MCF 10A (cell line): Measurements from ENCODE around the gene SLC44A3. TPM values are rescaled to one million over a fixed set of nuclear protein-coding genes. Genes with fewer than 3 reads are reported as not detected.

ENCODE experiments used
- BruUV-seq: library from RNA; stranded (reverse); fragments of 400-500 nt; replicated peaks from 2 replicates; lab custom pipeline; 2021; lab: Mats Ljungman, UMichigan
- CTCF ChIA-PET: fragments of 300-600 bp; sonication (Branson Sonifier 250); formaldehyde crosslinking; extraction: SDS; loops from one replicate; lab custom pipeline; 2021; ENCODE audit warnings: antibody characterized with exemption, inconsistent platforms; lab: Yijun Ruan, JAX
- POLR2A ChIA-PET: fragments of 300-600, 350-650 bp; sonication (Branson Sonifier 250); formaldehyde crosslinking; extraction: SDS; loops from one replicate; lab custom pipeline; 2020; ENCODE audit warnings: antibody characterized with exemption, inconsistent platforms; lab: Yijun Ruan, JAX
- DNase-seq: peaks from one replicate; pipeline ENCODE4 v3.0.0-alpha.2; 2018; ENCODE audit not compliant: unreplicated experiment
- H3K27ac Mint-ChIP-seq: one replicate; pipeline ENCODE4 v1.8.0; 2022; ENCODE audit warnings: mild to moderate bottlenecking, low read depth, mixed read lengths; ENCODE audit not compliant: unreplicated experiment
- H3K27me3 Mint-ChIP-seq: one replicate; pipeline ENCODE4 v1.8.0; 2022; ENCODE audit warnings: mixed read lengths; ENCODE audit not compliant: insufficient read depth, unreplicated experiment
- H3K36me3 Mint-ChIP-seq: one replicate; pipeline ENCODE4 v1.8.0; 2022; ENCODE audit warnings: mild to moderate bottlenecking, moderate library complexity, mixed read lengths; ENCODE audit not compliant: insufficient read depth, unreplicated experiment
- H3K4me1 Mint-ChIP-seq: one replicate; pipeline ENCODE4 v1.8.0; 2022; ENCODE audit warnings: mixed read lengths; ENCODE audit not compliant: insufficient read depth, unreplicated experiment
- H3K4me3 Mint-ChIP-seq: one replicate; pipeline ENCODE4 v1.8.0; 2022; ENCODE audit warnings: mild to moderate bottlenecking, moderate library complexity, mixed read lengths; ENCODE audit not compliant: unreplicated experiment
- H3K9me3 Mint-ChIP-seq: one replicate; pipeline ENCODE4 v1.8.0; 2022; ENCODE audit warnings: mixed read lengths; ENCODE audit not compliant: unreplicated experiment
- intact Hi-C: fragments of 100-400 bp; cut with micrococcal nuclease; formaldehyde crosslinking; loops from 2 replicates; pipeline ENCODE4 v1.14.1; 2022
- total RNA-seq: library from RNA; stranded (reverse); gene quantifications from 2 replicates; pipeline ENCODE4 v1.2.3, GENCODE V29; 2022
- TF ChIP-seq, protein P1 (sequence below): fragments of 200-600 bp; IDR thresholded peaks from one replicate; pipeline ENCODE4 v1.8.0; 2022; ENCODE audit warnings: antibody characterized with exemption, mild to moderate bottlenecking; ENCODE audit not compliant: unreplicated experiment

Gene SLC44A3
- total RNA-seq, 1 experiment from 2014 or later, result 2.8 TPM

DNA sequence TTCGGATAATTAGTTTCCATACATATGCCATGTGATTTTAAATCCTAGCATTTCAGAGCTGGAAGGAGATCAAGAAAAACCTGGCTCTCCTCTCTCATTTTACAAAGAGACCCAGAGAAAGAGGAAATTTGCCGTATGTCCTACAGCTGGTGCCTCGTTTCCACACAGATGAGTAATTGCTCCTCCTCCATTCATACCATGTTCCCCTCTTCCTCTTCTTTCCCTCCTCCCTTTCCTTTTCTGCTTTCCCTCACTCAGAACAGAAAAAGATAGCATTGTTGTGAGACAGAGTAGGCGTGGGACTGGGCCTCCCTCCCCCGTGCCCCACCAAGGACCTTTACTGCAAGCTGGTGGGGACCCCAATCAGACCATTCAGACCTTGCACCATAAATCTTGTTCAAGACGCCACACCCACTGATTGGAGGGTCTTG is 13.7 kb upstream of the SLC44A3 start:
- no peak for DNase-seq
- no peaks in the 10 kb centered on the region for H3K9me3 Mint-ChIP-seq
- no peaks in the 10 kb centered on the region for H3K36me3 Mint-ChIP-seq
- H3K27me3 Mint-ChIP-seq, result no peaks in the 10 kb centered on the region
- no peak overlapping the region for H3K4me3 Mint-ChIP-seq
- no peak overlapping the region for H3K27ac Mint-ChIP-seq
- POLR2A ChIA-PET, result interaction anchor here (0.6 to 1.8 kb wide), 9 partner anchors 19 to 307 kb away, joined by 3 to 6 read pairs (median 3); no protein-coding TSS in a partner anchor
- intact Hi-C loops, result loop anchor here (1.0 to 5.0 kb wide), 3 partner anchors 236 to 769 kb away; no protein-coding TSS in a partner anchor
- TF ChIP-seq, protein P1, sequence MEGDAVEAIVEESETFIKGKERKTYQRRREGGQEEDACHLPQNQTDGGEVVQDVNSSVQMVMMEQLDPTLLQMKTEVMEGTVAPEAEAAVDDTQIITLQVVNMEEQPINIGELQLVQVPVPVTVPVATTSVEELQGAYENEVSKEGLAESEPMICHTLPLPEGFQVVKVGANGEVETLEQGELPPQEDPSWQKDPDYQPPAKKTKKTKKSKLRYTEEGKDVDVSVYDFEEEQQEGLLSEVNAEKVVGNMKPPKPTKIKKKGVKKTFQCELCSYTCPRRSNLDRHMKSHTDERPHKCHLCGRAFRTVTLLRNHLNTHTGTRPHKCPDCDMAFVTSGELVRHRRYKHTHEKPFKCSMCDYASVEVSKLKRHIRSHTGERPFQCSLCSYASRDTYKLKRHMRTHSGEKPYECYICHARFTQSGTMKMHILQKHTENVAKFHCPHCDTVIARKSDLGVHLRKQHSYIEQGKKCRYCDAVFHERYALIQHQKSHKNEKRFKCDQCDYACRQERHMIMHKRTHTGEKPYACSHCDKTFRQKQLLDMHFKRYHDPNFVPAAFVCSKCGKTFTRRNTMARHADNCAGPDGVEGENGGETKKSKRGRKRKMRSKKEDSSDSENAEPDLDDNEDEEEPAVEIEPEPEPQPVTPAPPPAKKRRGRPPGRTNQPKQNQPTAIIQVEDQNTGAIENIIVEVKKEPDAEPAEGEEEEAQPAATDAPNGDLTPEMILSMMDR, result no peak
- no TSS peak for BruUV-seq
- CTCF ChIA-PET, result interaction anchor here (0.6 to 9.5 kb wide), 38 partner anchors 10 to 470 kb away, joined by 3 to 457 read pairs (median 5); partner anchors contain the start of gene RWDD3
- peaks cover 12% of the 10 kb centered on the region for H3K4me1 Mint-ChIP-seq

DNA sequence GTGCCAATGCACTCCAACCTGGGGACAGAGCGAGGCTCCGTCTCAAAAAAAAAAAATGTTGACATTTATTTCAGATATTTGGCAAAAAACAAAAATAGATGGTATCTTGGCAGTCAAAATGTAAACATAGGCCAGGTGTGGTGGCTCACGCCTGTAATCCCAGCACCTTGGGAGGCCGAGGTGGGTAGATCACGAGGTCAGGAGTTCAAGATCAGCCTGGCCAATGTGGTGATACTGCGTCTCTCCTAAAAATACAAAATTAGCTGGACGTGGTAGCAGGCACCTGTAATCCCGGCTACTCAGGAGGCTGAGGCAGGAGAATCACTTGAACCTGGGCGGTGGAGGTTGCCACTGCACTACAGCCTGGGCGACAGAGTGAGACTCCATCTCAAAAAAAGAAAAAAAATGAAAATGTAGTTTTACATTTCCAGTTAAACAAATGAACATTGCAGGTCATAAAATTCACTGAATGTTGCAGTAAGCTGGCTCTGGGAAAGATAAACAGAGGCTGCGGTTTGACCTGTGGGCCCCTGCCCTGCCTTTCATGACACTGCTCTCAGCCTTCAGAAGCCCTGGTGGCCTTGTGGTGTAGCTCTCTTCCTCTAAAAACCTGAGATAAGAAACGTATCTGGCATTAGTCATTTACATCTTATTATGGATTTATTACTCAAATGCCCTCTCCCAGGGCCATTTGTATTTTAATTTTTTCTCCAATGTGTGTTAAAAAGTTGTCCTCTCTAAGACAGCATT is 12.2 kb upstream of the SLC44A3 start:
- no TSS peak for BruUV-seq
- Mint-ChIP-seq H3K27me3 (no peaks in the 10 kb centered on the region), H3K9me3 (no peaks in the 10 kb centered on the region), H3K36me3 (no peaks in the 10 kb centered on the region), H3K27ac (no peak overlapping the region), H3K4me1 (peaks cover 6% of the 10 kb centered on the region), H3K4me3 (no peak overlapping the region)
- ChIA-PET CTCF (interaction anchor here (0.6 to 9.5 kb wide), 7 partner anchors 10 to 1062 kb away, joined by 3 to 457 read pairs (median 18); no protein-coding TSS in a partner anchor), POLR2A (interaction anchor here (0.7 to 1.8 kb wide), 3 partner anchors 276 to 282 kb away, joined by 3 to 4 read pairs (median 3); no protein-coding TSS in a partner anchor)
- intact Hi-C loops, result loop anchor here (5.0 kb wide), 2 partner anchors 234 to 771 kb away; no protein-coding TSS in a partner anchor
- TF ChIP-seq, protein P1, result no peak
- no peak for DNase-seq

DNA sequence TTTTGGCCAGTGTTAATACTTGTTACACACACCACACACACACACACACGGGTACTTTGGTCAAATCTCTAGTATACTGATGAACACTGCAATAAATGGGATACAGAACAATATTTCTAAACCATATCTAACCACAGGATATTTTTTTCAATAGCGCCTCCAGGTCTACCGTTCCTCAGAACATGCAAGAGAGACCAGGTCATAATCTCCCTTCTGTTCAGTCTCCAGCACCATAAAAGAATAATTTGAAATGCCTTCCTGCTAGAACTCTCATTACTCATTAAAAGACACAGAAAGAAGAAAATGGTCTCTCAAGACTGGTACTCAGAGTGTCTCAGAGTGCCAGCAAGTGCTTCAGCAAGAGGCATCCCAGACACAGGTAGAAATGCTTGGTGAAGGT is 11.5 kb upstream of the SLC44A3 start:
- H3K27ac Mint-ChIP-seq, result no peak overlapping the region
- DNase-seq, result no peak
- H3K27me3 Mint-ChIP-seq, result no peaks in the 10 kb centered on the region
- intact Hi-C loops, result loop anchor here (5.0 kb wide), 2 partner anchors 234 to 771 kb away; no protein-coding TSS in a partner anchor
- H3K36me3 Mint-ChIP-seq, result no peaks in the 10 kb centered on the region
- no peaks in the 10 kb centered on the region for H3K9me3 Mint-ChIP-seq
- TF ChIP-seq, protein P1, result no peak
- CTCF ChIA-PET, result interaction anchor here (0.9 to 9.5 kb wide), 3 partner anchors 283 to 1063 kb away, joined by 3 to 457 read pairs (median 100); no protein-coding TSS in a partner anchor
- H3K4me3 Mint-ChIP-seq, result no peak overlapping the region
- BruUV-seq, result no TSS peak
- peaks cover 6% of the 10 kb centered on the region for H3K4me1 Mint-ChIP-seq
- POLR2A ChIA-PET, result no interaction called here

DNA sequence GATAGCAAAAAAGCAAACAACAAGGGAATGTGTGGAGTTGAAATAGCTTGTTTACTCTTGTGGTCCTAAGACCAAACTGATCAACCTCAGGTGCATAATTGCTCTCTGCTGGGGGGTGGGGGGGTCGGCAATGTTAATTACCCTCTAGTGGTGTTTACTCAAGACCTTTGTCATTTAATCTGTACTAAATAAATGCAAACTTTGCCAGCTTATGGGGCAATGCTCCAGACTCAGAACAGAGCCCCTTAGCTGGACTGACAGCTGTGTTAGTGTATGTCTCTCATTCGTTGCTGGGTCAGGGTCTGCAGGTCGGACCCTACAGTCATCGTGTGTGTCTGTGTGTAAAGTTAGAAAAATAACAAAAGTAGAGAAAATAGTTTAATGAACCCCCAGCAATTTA is 7.2 kb upstream of the SLC44A3 start:
- Mint-ChIP-seq H3K27ac (no peak overlapping the region), H3K36me3 (no peaks in the 10 kb centered on the region), H3K27me3 (no peaks in the 10 kb centered on the region), H3K4me3 (no peak overlapping the region), H3K9me3 (no peaks in the 10 kb centered on the region), H3K4me1 (no peaks in the 10 kb centered on the region)
- DNase-seq, result no peak
- ChIA-PET CTCF (interaction anchor here (0.6 to 1.4 kb wide), 4 partner anchors 10 to 298 kb away, joined by 3 to 4 read pairs (median 4); no protein-coding TSS in a partner anchor), POLR2A (interaction anchor here (0.8 to 1.2 kb wide), 3 partner anchors 9 to 273 kb away, joined by 3 to 4 read pairs (median 3); no protein-coding TSS in a partner anchor)
- intact Hi-C loops, result no loop called here
- no TSS peak for BruUV-seq
- TF ChIP-seq, protein P1, result no peak
